Naive thymus-derived CD4-positive, alpha-beta T cell (primary cell): ENCODE data around the gene ROCK2. TPM values are rescaled to one million over a fixed set of nuclear protein-coding genes. Genes with fewer than 3 reads are reported as not detected.

Source experiments
- ATAC-seq: fragments of 150-1000 bp; cut with Tn5 transposase; 2 replicates; pipeline ENCODE4 v1.10.0; 2021; ENCODE audit warnings: mild to moderate bottlenecking, moderate library complexity
- CTCF ChIA-PET: fragments of 350-600 bp; sonication (Branson Sonifier 250); formaldehyde crosslinking; loops from one replicate; lab custom pipeline; 2021; ENCODE audit warnings: antibody characterized with exemption; lab: Charles Lee
- POLR2A ChIA-PET: fragments of 350-600 bp; sonication (Branson Sonifier 250); formaldehyde crosslinking; loops from one replicate; lab custom pipeline; 2021; ENCODE audit warnings: antibody characterized with exemption, inconsistent platforms; lab: Charles Lee
- DNase-seq, 9 donors: peaks; one replicate each; pipeline versions ENCODE4 v3.0.0 to v3.0.0-alpha.2; 2020 to 2022; ENCODE audit warnings: mixed read lengths in 1 of 9
- H3K27ac ChIP-seq: one replicate; pipeline ENCODE4 v1.7.0; 2013; ENCODE audit warnings: mild to moderate bottlenecking, low read depth, low read length, moderate library complexity
- H3K27me3 ChIP-seq, 2 donors: one replicate each; pipeline ENCODE4 v1.7.0; 2013; ENCODE audit warnings: low read length in 2 of 2, mild to moderate bottlenecking in 2 of 2, moderate library complexity in 2 of 2; ENCODE audit not compliant: control insufficient read depth in 2 of 2, insufficient read depth in 2 of 2
- H3K36me3 ChIP-seq, 3 experiments: 1 replicate in 2 of 3; 2 replicates in 1 of 3; pipeline ENCODE4 v1.7.0; 2013; ENCODE audit warnings: low read length in 3 of 3, mild to moderate bottlenecking in 3 of 3, moderate library complexity in 1 of 3; ENCODE audit not compliant: insufficient read depth in 3 of 3, control insufficient read depth in 2 of 3
- H3K4me1 ChIP-seq, 2 donors: one replicate each; pipeline ENCODE4 v1.7.0; 2013; ENCODE audit warnings: low read length in 2 of 2, mild to moderate bottlenecking in 2 of 2, moderate library complexity in 1 of 2; ENCODE audit not compliant: control insufficient read depth in 2 of 2, insufficient read depth in 2 of 2
- H3K4me3 ChIP-seq: 2 replicates; pipeline ENCODE4 v1.7.0; 2013; ENCODE audit warnings: mild to moderate bottlenecking, low read length
- H3K9me3 ChIP-seq, 3 experiments: 1 replicate in 2 of 3; 2 replicates in 1 of 3; pipeline ENCODE4 v1.7.0; 2013; ENCODE audit warnings: low read length in 3 of 3; ENCODE audit not compliant: control insufficient read depth in 2 of 3
- H3K27ac Mint-ChIP-seq, 9 donors: one replicate each; pipeline ENCODE4 v1.8.0; 2020 to 2022; ENCODE audit warnings: mixed read lengths in 9 of 9, mild to moderate bottlenecking in 8 of 9, moderate library complexity in 5 of 9, inconsistent platforms in 2 of 9
- H3K27me3 Mint-ChIP-seq, 5 donors: one replicate each; pipeline ENCODE4 v1.8.0; 2021 to 2022; ENCODE audit warnings: mixed read lengths in 5 of 5, mild to moderate bottlenecking in 1 of 5
- H3K36me3 Mint-ChIP-seq, 5 donors: one replicate each; pipeline ENCODE4 v1.8.0; 2020 to 2022; ENCODE audit warnings: mixed read lengths in 5 of 5, mild to moderate bottlenecking in 3 of 5, inconsistent platforms in 1 of 5
- H3K4me1 Mint-ChIP-seq, 7 donors: one replicate each; pipeline ENCODE4 v1.8.0; 2020 to 2022; ENCODE audit warnings: mixed read lengths in 7 of 7, mild to moderate bottlenecking in 3 of 7, inconsistent platforms in 1 of 7
- H3K4me3 Mint-ChIP-seq, 10 donors: one replicate each; pipeline ENCODE4 v1.8.0; 2020 to 2022; ENCODE audit warnings: mild to moderate bottlenecking in 10 of 10, mixed read lengths in 10 of 10, moderate library complexity in 6 of 10, inconsistent platforms in 2 of 10
- H3K9me3 Mint-ChIP-seq, 11 donors: one replicate each; pipeline ENCODE4 v1.8.0; 2020 to 2022; ENCODE audit warnings: mixed read lengths in 11 of 11, mild to moderate bottlenecking in 4 of 11, inconsistent platforms in 1 of 11, moderate library complexity in 1 of 11
- intact Hi-C, 2 donors: fragments of 100-400 bp; cut with micrococcal nuclease; formaldehyde crosslinking; loops; one replicate each; pipeline ENCODE4 v1.15.1; 2023
- polyA plus RNA-seq, 2 donors: library from polyadenylated mRNA; unstranded; fragments of 300-500 nt; fragmentation: Illumina TruSeq; gene quantifications; one replicate each; pipeline ENCODE4 v1.2.3, GENCODE V29; 2021
- total RNA-seq, 6 experiments: library from RNA in 5 of 6; stranded (reverse) in 5 of 6; gene quantifications; 1 replicate in 5 of 6; 2 replicates in 1 of 6; pipeline ENCODE4 v1.2.3 and lab custom pipeline; 2021 to 2026

ROCK2 gene
- total and polyA plus RNA-seq, 7 experiments from 2014 or later = 12.0 to 23.9 (median 18.7) TPM

- Mint-ChIP-seq H3K4me3 (no peak overlapping the region), H3K27me3 (no peaks in the 10 kb centered on the region), H3K36me3 (peaks cover 0 to 41% (median 5%) of the 10 kb centered on the region in 5 donors), H3K27ac (no peak overlapping the region), H3K4me1 (peaks cover 0 to 16% (median 3%) of the 10 kb centered on the region in 7 donors), H3K9me3 (peaks cover 0 to 2% (median 0%) of the 10 kb centered on the region in 11 donors)
- H3K36me3 ChIP-seq = peaks cover 0 to 2% (median 0%) of the 10 kb centered on the region in 3 experiments
- intact Hi-C loops = no loop called here
- no peak overlapping the region for H3K4me3 ChIP-seq
- H3K27ac ChIP-seq = no peak overlapping the region
- ATAC-seq (no peak), DNase-seq (no peak)
- ChIA-PET POLR2A (no interaction called here), CTCF (no interaction called here)
- no peaks in the 10 kb centered on the region for H3K9me3 ChIP-seq
- H3K4me1 ChIP-seq = no peaks in the 10 kb centered on the region
- no peaks in the 10 kb centered on the region for H3K27me3 ChIP-seq
Observed at GRCh38 chr2:11201969-11202368, 142.5 kb downstream of the ROCK2 start.

DNA sequence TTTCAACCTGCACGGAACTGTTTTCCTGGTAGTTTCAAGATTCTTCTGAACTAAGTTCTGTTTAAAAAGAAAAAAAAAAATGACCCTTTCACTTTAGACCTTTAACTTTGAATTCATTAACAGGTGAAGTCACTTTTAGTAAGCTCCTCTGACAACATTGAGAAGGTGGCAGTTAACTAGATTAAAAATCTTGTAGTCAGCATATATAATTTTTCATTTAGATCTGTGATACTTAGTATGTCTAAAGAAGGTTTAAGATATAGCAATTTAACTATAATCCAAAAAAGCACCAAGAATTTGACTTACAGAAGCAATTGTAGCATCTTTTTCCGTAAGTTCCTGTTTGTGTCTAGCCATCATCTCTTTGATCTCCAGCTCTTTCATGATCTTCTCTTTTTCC, 143.8 kb downstream of the ROCK2 start:
- POLR2A ChIA-PET = interaction anchor here (0.6 to 0.7 kb wide), 2 partner anchors 26 to 68 kb away, joined by 3 to 4 read pairs; a partner anchor contains a TSS
- Mint-ChIP-seq H3K9me3 (peaks cover 0 to 2% (median 0%) of the 10 kb centered on the region in 11 donors), H3K36me3 (peaks cover 5 to 43% (median 10%) of the 10 kb centered on the region in 5 donors), H3K27ac (peak overlapping the region in 1 of 9 donors; percentile 61), H3K4me1 (peaks cover 0 to 16% (median 3%) of the 10 kb centered on the region in 7 donors), H3K27me3 (no peaks in the 10 kb centered on the region), H3K4me3 (no peak overlapping the region)
- ATAC-seq (no peak), DNase-seq (no peak)
- H3K9me3 ChIP-seq = no peaks in the 10 kb centered on the region
- H3K27ac ChIP-seq = no peak overlapping the region
- CTCF ChIA-PET = interaction anchor here (1.1 kb wide), 1 partner anchor 68 kb away, joined by 3 read pairs; a partner anchor contains a TSS
- H3K4me1 ChIP-seq = no peaks in the 10 kb centered on the region
- H3K36me3 ChIP-seq = peaks cover 0 to 13% (median 4%) of the 10 kb centered on the region in 3 experiments
- no peaks in the 10 kb centered on the region for H3K27me3 ChIP-seq
- intact Hi-C loops = no loop called here
- H3K4me3 ChIP-seq = no peak overlapping the region

- no peaks in the 10 kb centered on the region for H3K9me3 Mint-ChIP-seq
- no peaks in the 10 kb centered on the region for H3K4me1 Mint-ChIP-seq
- H3K4me3 ChIP-seq = no peak overlapping the region
- H3K27ac Mint-ChIP-seq = no peak overlapping the region
- no peaks in the 10 kb centered on the region for H3K27me3 Mint-ChIP-seq
- ChIA-PET CTCF (no interaction called here), POLR2A (no interaction called here)
- peaks cover 0 to 26% (median 6%) of the 10 kb centered on the region in 3 experiments for H3K36me3 ChIP-seq
- no peak overlapping the region for H3K4me3 Mint-ChIP-seq
- H3K27ac ChIP-seq = no peak overlapping the region
- no peaks in the 10 kb centered on the region for H3K27me3 ChIP-seq
- ATAC-seq = no peak
- H3K36me3 Mint-ChIP-seq = peaks cover 7 to 34% (median 14%) of the 10 kb centered on the region in 5 donors
- intact Hi-C loops = loop anchor here in 1 of 2 donors (10.0 kb wide), 1 partner anchor 61 kb away; a partner anchor contains a TSS
- H3K4me1 ChIP-seq = no peaks in the 10 kb centered on the region
- no peaks in the 10 kb centered on the region for H3K9me3 ChIP-seq
- no peak for DNase-seq
Observed at GRCh38 chr2:11196246-11196645, 148.2 kb downstream of the ROCK2 start.

GRCh38 chr2:11187731-11188130, 156.7 kb downstream of the ROCK2 start:
- intact Hi-C loops = no loop called here
- Histone ChIP-seq H3K27me3 (no peaks in the 10 kb centered on the region), H3K27ac (no peak overlapping the region), H3K9me3 (no peaks in the 10 kb centered on the region), H3K36me3 (peaks cover 0 to 17% (median 0%) of the 10 kb centered on the region in 3 experiments), H3K4me3 (no peak overlapping the region), H3K4me1 (no peaks in the 10 kb centered on the region)
- POLR2A ChIA-PET = interaction anchor here (0.6 kb wide), 1 partner anchor 721 kb away, joined by 4 read pairs; no protein-coding TSS in a partner anchor
- Mint-ChIP-seq H3K27me3 (no peaks in the 10 kb centered on the region), H3K27ac (no peak overlapping the region), H3K9me3 (no peaks in the 10 kb centered on the region), H3K36me3 (peaks cover under 1 to 35% (median 7%) of the 10 kb centered on the region in 5 donors), H3K4me3 (no peak overlapping the region), H3K4me1 (no peaks in the 10 kb centered on the region)
- CTCF ChIA-PET = no interaction called here
- DNase-seq (no peak), ATAC-seq (no peak)

DNA sequence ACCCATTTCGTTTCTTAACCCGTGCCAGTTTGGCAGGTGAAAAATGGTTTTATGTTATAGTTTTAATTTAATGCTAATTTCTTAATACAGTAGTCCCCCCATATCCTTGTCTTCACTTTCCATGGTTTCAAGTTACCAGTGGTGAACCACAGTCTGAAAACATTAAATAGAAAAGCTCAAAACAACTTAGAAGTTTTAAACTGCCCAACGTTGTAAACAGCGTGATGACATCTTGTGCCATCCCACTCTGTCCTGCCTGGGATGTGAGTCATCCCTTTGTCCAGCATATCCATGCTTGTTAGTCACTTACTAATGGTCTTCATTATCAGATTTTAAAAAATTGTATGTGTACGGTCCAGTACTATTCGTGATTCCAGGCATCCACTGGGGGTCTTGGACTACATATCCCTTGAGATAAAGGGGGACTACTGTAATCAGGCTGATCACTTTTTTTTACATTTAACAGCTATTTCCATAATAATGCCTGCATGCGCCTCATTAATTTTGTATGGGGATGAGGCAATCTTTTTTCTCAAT, 157.3 kb downstream of the ROCK2 start:
- CTCF ChIA-PET = no interaction called here
- no peak for ATAC-seq

GRCh38 chr2:11186145-11186544, 158.3 kb downstream of the ROCK2 start:
- intact Hi-C loops = no loop called here

More for the DNA sequence above, 157.3 kb downstream of the ROCK2 start:
- Mint-ChIP-seq H3K9me3 (no peaks in the 10 kb centered on the region), H3K36me3 (peaks cover 0 to 32% (median 2%) of the 10 kb centered on the region in 5 donors), H3K4me3 (no peak overlapping the region), H3K27ac (peak overlapping the region in 1 of 9 donors; percentile 5), H3K4me1 (no peaks in the 10 kb centered on the region), H3K27me3 (no peaks in the 10 kb centered on the region)
- Histone ChIP-seq H3K27ac (no peak overlapping the region), H3K27me3 (no peaks in the 10 kb centered on the region), H3K4me3 (no peak overlapping the region), H3K4me1 (no peaks in the 10 kb centered on the region), H3K36me3 (peaks cover 0 to 13% (median 0%) of the 10 kb centered on the region in 3 experiments), H3K9me3 (no peaks in the 10 kb centered on the region)
- intact Hi-C loops = no loop called here
- POLR2A ChIA-PET = interaction anchor here (0.6 kb wide), 1 partner anchor 721 kb away, joined by 4 read pairs; no protein-coding TSS in a partner anchor
- no peak for DNase-seq

More at GRCh38 chr2:11186145-11186544, 158.3 kb downstream of the ROCK2 start:
- ChIA-PET POLR2A (interaction anchor here (1.1 kb wide), 1 partner anchor 53 kb away, joined by 3 read pairs; a partner anchor contains a TSS), CTCF (no interaction called here)
- Histone ChIP-seq H3K27ac (no peak overlapping the region), H3K27me3 (no peaks in the 10 kb centered on the region), H3K4me3 (no peak overlapping the region), H3K9me3 (no peaks in the 10 kb centered on the region), H3K36me3 (peaks cover 0 to 11% (median 0%) of the 10 kb centered on the region in 3 experiments), H3K4me1 (no peaks in the 10 kb centered on the region)
- ATAC-seq (no peak), DNase-seq (no peak)
- Mint-ChIP-seq H3K27me3 (no peaks in the 10 kb centered on the region), H3K4me1 (no peaks in the 10 kb centered on the region), H3K4me3 (no peak overlapping the region), H3K27ac (no peak overlapping the region), H3K9me3 (no peaks in the 10 kb centered on the region), H3K36me3 (peaks cover 0 to 32% (median under 1%) of the 10 kb centered on the region in 5 donors)
